ENCODE measurements around the gene MID1. TPM values are rescaled to one million over a fixed set of nuclear protein-coding genes. Genes with fewer than 3 reads are reported as not detected.

MID1 gene
- polyA plus RNA-seq, 3 donors = 0.05 to 0.10 TPM; not detected in 1

GRCh38 chrX:10556405-10556804 lies 64.0 kb downstream of the MID1 start:
- WGBS (ENCODE audit: insufficient coverage) = no CpG with 5 or more reads among the region's 5 CpGs
- intact Hi-C loops (cut with micrococcal nuclease) = no loop called here
- DNase-seq = no peak
- TF ChIP-seq, protein P1, sequence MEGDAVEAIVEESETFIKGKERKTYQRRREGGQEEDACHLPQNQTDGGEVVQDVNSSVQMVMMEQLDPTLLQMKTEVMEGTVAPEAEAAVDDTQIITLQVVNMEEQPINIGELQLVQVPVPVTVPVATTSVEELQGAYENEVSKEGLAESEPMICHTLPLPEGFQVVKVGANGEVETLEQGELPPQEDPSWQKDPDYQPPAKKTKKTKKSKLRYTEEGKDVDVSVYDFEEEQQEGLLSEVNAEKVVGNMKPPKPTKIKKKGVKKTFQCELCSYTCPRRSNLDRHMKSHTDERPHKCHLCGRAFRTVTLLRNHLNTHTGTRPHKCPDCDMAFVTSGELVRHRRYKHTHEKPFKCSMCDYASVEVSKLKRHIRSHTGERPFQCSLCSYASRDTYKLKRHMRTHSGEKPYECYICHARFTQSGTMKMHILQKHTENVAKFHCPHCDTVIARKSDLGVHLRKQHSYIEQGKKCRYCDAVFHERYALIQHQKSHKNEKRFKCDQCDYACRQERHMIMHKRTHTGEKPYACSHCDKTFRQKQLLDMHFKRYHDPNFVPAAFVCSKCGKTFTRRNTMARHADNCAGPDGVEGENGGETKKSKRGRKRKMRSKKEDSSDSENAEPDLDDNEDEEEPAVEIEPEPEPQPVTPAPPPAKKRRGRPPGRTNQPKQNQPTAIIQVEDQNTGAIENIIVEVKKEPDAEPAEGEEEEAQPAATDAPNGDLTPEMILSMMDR (IDR thresholded peaks at IDR 0.05) = no peak
- Histone ChIP-seq H3K9me3 (replicated peaks in 1 of 2; ENCODE audit: control insufficient read depth in 1 of 2, insufficient read depth in 1 of 2, low read length in 2 of 2) (no peaks in the 10 kb centered on the region), H4K20me1 (ENCODE audit: insufficient read depth, low read length) (no peaks in the 10 kb centered on the region), H3K79me2 (ENCODE audit: insufficient read depth, low read length) (no peaks in the 10 kb centered on the region), H3K4me1 (ENCODE audit: control insufficient read depth in 1 of 2, insufficient read depth in 2 of 2, low read length in 2 of 2) (no peaks in the 10 kb centered on the region), H3K4me2 (replicated peaks; ENCODE audit: extremely low read depth, low read length, poor library complexity, severe bottlenecking) (no peak overlapping the region), H3K27ac (ENCODE audit: low read depth in 1 of 2, low read length in 2 of 2) (no peak overlapping the region), H3K27me3 (ENCODE audit: control insufficient read depth in 2 of 2, insufficient read depth in 2 of 2, low read length in 2 of 2) (no peaks in the 10 kb centered on the region), H2AFZ (ENCODE audit: insufficient read depth, low read depth, low read length, poor library complexity, severe bottlenecking) (no peak overlapping the region), H3K36me3 (replicated peaks in 1 of 2; ENCODE audit: control insufficient read depth in 1 of 2, insufficient read depth in 2 of 2, low read length in 2 of 2) (no peaks in the 10 kb centered on the region), H3K4me3 (replicated peaks in 1 of 3; ENCODE audit: low read depth in 2 of 3, low read length in 3 of 3) (no peak overlapping the region), H3K9ac (ENCODE audit: insufficient read depth, low read length, poor library complexity, severe bottlenecking) (no peak overlapping the region)
- no peaks in the 10 kb centered on the region for H3K4me1 Mint-ChIP-seq
- no peak overlapping the region for H3K4me3 Mint-ChIP-seq
- peaks cover 0 to 6% (median 2%) of the 10 kb centered on the region in 7 donors for H3K9me3 Mint-ChIP-seq
- no peak overlapping the region for H3K27ac Mint-ChIP-seq
- H3K36me3 Mint-ChIP-seq = no peaks in the 10 kb centered on the region
- no peaks in the 10 kb centered on the region for H3K27me3 Mint-ChIP-seq (ENCODE audit: low read depth in 3 of 3)

GRCh38 chrX:10555846-10556245 lies 64.5 kb downstream of the MID1 start:
- Mint-ChIP-seq H3K27ac (no peak overlapping the region), H3K4me3 (no peak overlapping the region), H3K27me3 (ENCODE audit: low read depth in 3 of 3) (no peaks in the 10 kb centered on the region), H3K9me3 (peaks cover 0 to 6% (median 2%) of the 10 kb centered on the region in 7 donors), H3K4me1 (no peaks in the 10 kb centered on the region), H3K36me3 (no peaks in the 10 kb centered on the region)
- H3K79me2 ChIP-seq (ENCODE audit: insufficient read depth, low read length) = no peaks in the 10 kb centered on the region
- H3K9me3 ChIP-seq (replicated peaks in 1 of 2; ENCODE audit: control insufficient read depth in 1 of 2, insufficient read depth in 1 of 2, low read length in 2 of 2) = no peaks in the 10 kb centered on the region
- TF ChIP-seq, protein P1 (IDR thresholded peaks at IDR 0.05) = no peak
- H3K27ac ChIP-seq (ENCODE audit: low read depth in 1 of 2, low read length in 2 of 2) = no peak overlapping the region
- H3K9ac ChIP-seq (ENCODE audit: insufficient read depth, low read length, poor library complexity, severe bottlenecking) = no peak overlapping the region
- no peak overlapping the region for H2AFZ ChIP-seq (ENCODE audit: insufficient read depth, low read depth, low read length, poor library complexity, severe bottlenecking)
- H3K4me3 ChIP-seq (replicated peaks in 1 of 3; ENCODE audit: low read depth in 2 of 3, low read length in 3 of 3) = no peak overlapping the region
- DNase-seq = no peak
- no peaks in the 10 kb centered on the region for H3K27me3 ChIP-seq (ENCODE audit: control insufficient read depth in 2 of 2, insufficient read depth in 2 of 2, low read length in 2 of 2)
- H3K4me1 ChIP-seq (ENCODE audit: control insufficient read depth in 1 of 2, insufficient read depth in 2 of 2, low read length in 2 of 2) = no peaks in the 10 kb centered on the region
- no peaks in the 10 kb centered on the region for H3K36me3 ChIP-seq (replicated peaks in 1 of 2; ENCODE audit: control insufficient read depth in 1 of 2, insufficient read depth in 2 of 2, low read length in 2 of 2)
- intact Hi-C loops (cut with micrococcal nuclease) = no loop called here
- WGBS (ENCODE audit: insufficient coverage) = no CpG with 5 or more reads among the region's 4 CpGs
- no peak overlapping the region for H3K4me2 ChIP-seq (replicated peaks; ENCODE audit: extremely low read depth, low read length, poor library complexity, severe bottlenecking)
- H4K20me1 ChIP-seq (ENCODE audit: insufficient read depth, low read length) = no peaks in the 10 kb centered on the region
